Neural cell (in vitro differentiated cells): ENCODE measurements around the gene TMEM35B.
"Not testable (repeated sequence)": the region's sequence is repeated elsewhere in the genome, so short reads cannot be mapped to it uniquely, and the experiment has no call there.

Source experiments
- CTCF ChIP-seq: fragments of 450-650 bp; IDR thresholded peaks from 2 replicates; pipeline ENCODE4 v1.5.1; 2014; ENCODE audit warnings: antibody characterized with exemption, mild to moderate bottlenecking, moderate library complexity; ENCODE audit not compliant: poor library complexity, severe bottlenecking
- EP300 ChIP-seq: fragments of 450-650 bp; conservative IDR thresholded peaks from 2 replicates; pipeline ENCODE4 v1.6.1; 2014; ENCODE audit warnings: antibody characterized with exemption, mild to moderate bottlenecking, moderate library complexity; ENCODE audit not compliant: poor library complexity, severe bottlenecking
- EZH2 ChIP-seq: fragments of 200-600, 300-800 bp; shearing (Covaris generic), sonication (generic); IDR thresholded peaks from 2 replicates; pipeline ENCODE4 v1.6.1; 2014; ENCODE audit warnings: antibody characterized with exemption, low read length, borderline replicate concordance, mild to moderate bottlenecking; ENCODE audit not compliant: insufficient read depth, poor library complexity, severe bottlenecking
- MXI1 ChIP-seq: fragments of 450-650 bp; conservative IDR thresholded peaks from 2 replicates; pipeline ENCODE4 v1.6.1; 2014; ENCODE audit warnings: antibody characterized with exemption, mild to moderate bottlenecking; ENCODE audit not compliant: poor library complexity, severe bottlenecking
- POLR2AphosphoS5 ChIP-seq: IDR thresholded peaks from 2 replicates; pipeline ENCODE4 v1.6.1; 2012
- RAD21 ChIP-seq: fragments of 450-650 bp; conservative IDR thresholded peaks from 2 replicates; pipeline ENCODE4 v1.6.1; 2014; ENCODE audit warnings: antibody characterized with exemption, mild to moderate bottlenecking, moderate library complexity
- TAF1 ChIP-seq: IDR thresholded peaks from 2 replicates; pipeline ENCODE4 v1.6.1; 2012; ENCODE audit warnings: low read depth
- TF ChIP-seq, protein P1 (sequence below): IDR thresholded peaks from 2 replicates; pipeline ENCODE4 v1.6.1; 2012; ENCODE audit warnings: borderline replicate concordance

- not testable (repeated sequence) for TF ChIP-seq POLR2AphosphoS5, RAD21, CTCF, EP300, EZH2, TAF1, MXI1
- TF ChIP-seq, protein P1, sequence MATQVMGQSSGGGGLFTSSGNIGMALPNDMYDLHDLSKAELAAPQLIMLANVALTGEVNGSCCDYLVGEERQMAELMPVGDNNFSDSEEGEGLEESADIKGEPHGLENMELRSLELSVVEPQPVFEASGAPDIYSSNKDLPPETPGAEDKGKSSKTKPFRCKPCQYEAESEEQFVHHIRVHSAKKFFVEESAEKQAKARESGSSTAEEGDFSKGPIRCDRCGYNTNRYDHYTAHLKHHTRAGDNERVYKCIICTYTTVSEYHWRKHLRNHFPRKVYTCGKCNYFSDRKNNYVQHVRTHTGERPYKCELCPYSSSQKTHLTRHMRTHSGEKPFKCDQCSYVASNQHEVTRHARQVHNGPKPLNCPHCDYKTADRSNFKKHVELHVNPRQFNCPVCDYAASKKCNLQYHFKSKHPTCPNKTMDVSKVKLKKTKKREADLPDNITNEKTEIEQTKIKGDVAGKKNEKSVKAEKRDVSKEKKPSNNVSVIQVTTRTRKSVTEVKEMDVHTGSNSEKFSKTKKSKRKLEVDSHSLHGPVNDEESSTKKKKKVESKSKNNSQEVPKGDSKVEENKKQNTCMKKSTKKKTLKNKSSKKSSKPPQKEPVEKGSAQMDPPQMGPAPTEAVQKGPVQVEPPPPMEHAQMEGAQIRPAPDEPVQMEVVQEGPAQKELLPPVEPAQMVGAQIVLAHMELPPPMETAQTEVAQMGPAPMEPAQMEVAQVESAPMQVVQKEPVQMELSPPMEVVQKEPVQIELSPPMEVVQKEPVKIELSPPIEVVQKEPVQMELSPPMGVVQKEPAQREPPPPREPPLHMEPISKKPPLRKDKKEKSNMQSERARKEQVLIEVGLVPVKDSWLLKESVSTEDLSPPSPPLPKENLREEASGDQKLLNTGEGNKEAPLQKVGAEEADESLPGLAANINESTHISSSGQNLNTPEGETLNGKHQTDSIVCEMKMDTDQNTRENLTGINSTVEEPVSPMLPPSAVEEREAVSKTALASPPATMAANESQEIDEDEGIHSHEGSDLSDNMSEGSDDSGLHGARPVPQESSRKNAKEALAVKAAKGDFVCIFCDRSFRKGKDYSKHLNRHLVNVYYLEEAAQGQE = not testable (repeated sequence)
These were observed 37.4 kb downstream of the TMEM35B start for GRCh38 chr1:34947641-34948314.
